Stimulated activated CD8-positive, alpha-beta memory T cell treated with anti-CD3 and anti-CD28 coated beads, Interleukin-2, amount 100 ng/mL, for 1 hour (primary cell): ENCODE measurements around the gene TMC5.
"Not testable (repeated sequence)": the region's sequence is repeated elsewhere in the genome, so short reads cannot be mapped to it uniquely, and the experiment has no call there.

Experiments
- DNase-seq, 2 donors: peaks; one replicate each; pipeline ENCODE4 v3.0.0-alpha.2; 2020; ENCODE audit warnings: low read depth in 2 of 2

Gene TMC5

GRCh38 chr16:19543278-19543996 lies 125.8 kb downstream of the TMC5 start:
- DNase-seq, result not testable (repeated sequence)

- no peak for DNase-seq
These were observed 130.5 kb downstream of the TMC5 start for GRCh38 chr16:19548144-19548543.
